Breast epithelium (tissue), 4 donors: ENCODE results near the gene PRKCE. TPM values are rescaled to one million over a fixed set of nuclear protein-coding genes. Genes with fewer than 3 reads are reported as not detected.

Experiments used
- DNase-seq, 2 donors: peaks; one replicate each; pipeline ENCODE4 v3.0.0-alpha.2; 2019; ENCODE audit warnings: low spot score in 2 of 2
- H3K27ac ChIP-seq, 2 donors: fragments of 200-600 bp; sonication (generic) in 1 of 2; one replicate each; pipeline ENCODE4 v1.5.1; 2016 to 2019; ENCODE audit warnings: mild to moderate bottlenecking in 1 of 2
- H3K27me3 ChIP-seq, 2 donors: fragments of 200-600 bp; sonication (generic) in 1 of 2; one replicate each; pipeline versions ENCODE4 v1.5.1 to v1.6.0; 2017 to 2019; ENCODE audit warnings: control low read depth in 1 of 2, mild to moderate bottlenecking in 1 of 2
- H3K36me3 ChIP-seq: fragments of 200-600 bp; one replicate; pipeline ENCODE4 v1.5.1; 2019
- H3K4me1 ChIP-seq, 2 donors: fragments of 200-600 bp; sonication (generic); one replicate each; pipeline ENCODE4 v1.5.1; 2016 to 2019; ENCODE audit warnings: control low read depth in 1 of 2
- H3K4me3 ChIP-seq, 3 donors: fragments of 200-600 bp; sonication (generic); 1 replicate in 2 of 3; 2 replicates in 1 of 3; pipeline ENCODE4 v1.5.1; 2016 to 2019; ENCODE audit warnings: mild to moderate bottlenecking in 3 of 3, moderate library complexity in 2 of 3
- H3K9me3 ChIP-seq, 2 donors: fragments of 200-600 bp; sonication (generic) in 1 of 2; one replicate each; pipeline ENCODE4 v1.5.1; 2016 to 2019; ENCODE audit warnings: control low read depth in 1 of 2
- CTCF ChIP-seq, 3 donors: fragments of 450-650 bp; IDR thresholded peaks; one replicate each; pipeline ENCODE4 v1.5.1; 2016 to 2017; ENCODE audit warnings: antibody characterized with exemption in 3 of 3, mild to moderate bottlenecking in 3 of 3, moderate library complexity in 3 of 3
- POLR2A ChIP-seq: fragments of 450-650 bp; IDR thresholded peaks from one replicate; pipeline ENCODE4 v1.6.1; 2016; ENCODE audit warnings: antibody characterized with exemption, mild to moderate bottlenecking, moderate library complexity
- POLR2AphosphoS5 ChIP-seq, 3 donors: sonication (generic); formaldehyde crosslinking; IDR thresholded peaks; one replicate each; pipeline ENCODE4 v1.6.1; 2017; ENCODE audit warnings: antibody characterized with exemption in 3 of 3
- intact Hi-C: fragments of 100-400 bp; cut with DNase I; formaldehyde crosslinking; loops from one replicate; pipeline ENCODE4 v1.15.1; 2023; ENCODE audit warnings: low total_unique reads
- total RNA-seq, 3 donors: library from RNA; depleted of rRNA; stranded (reverse); fragments of >200 nt; gene quantifications; one replicate each; pipeline ENCODE4 v1.1.0, GENCODE V29; 2016

Gene PRKCE
- total RNA-seq, 3 donors from 2014 or later = 20.6 to 34.0 (median 23.6) TPM

DNA sequence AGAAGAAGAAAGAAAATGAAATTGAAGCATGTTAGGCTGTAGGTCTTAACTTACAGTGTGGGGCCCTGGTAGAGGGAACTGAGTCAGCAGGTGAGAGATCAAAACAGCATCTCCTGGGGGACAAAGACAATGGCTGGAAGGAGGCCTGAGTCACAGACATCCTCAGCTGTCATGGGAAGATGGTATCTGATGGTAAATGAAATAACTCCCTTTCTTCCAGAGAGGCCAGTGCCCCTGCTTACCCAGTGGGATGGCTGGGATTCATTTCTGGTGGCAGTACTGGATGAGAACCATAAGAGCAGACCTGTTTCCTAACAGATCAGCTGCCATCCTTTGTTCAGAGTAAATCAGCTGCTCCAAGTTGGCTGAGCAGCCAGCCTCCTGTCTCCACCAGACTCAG is 394.4 kb downstream of the PRKCE start:
- no peaks in the 10 kb centered on the region for H3K36me3 ChIP-seq
- no peak overlapping the region for H3K27ac ChIP-seq
- TF ChIP-seq CTCF (IDR thresholded peaks at IDR 0.05) (no peak), POLR2AphosphoS5 (IDR thresholded peaks at IDR 0.05) (no peak), POLR2A (no peak)
- H3K4me3 ChIP-seq = no peak overlapping the region
- no peak for DNase-seq
- no peaks in the 10 kb centered on the region for H3K9me3 ChIP-seq
- intact Hi-C loops = no loop called here
- H3K4me1 ChIP-seq = no peaks in the 10 kb centered on the region
- no peaks in the 10 kb centered on the region for H3K27me3 ChIP-seq

GRCh38 chr2:46047290-46047689 is 395.8 kb downstream of the PRKCE start:
- Histone ChIP-seq H3K36me3 (no peaks in the 10 kb centered on the region), H3K27ac (no peak overlapping the region), H3K27me3 (no peaks in the 10 kb centered on the region), H3K4me3 (no peak overlapping the region), H3K9me3 (no peaks in the 10 kb centered on the region), H3K4me1 (no peaks in the 10 kb centered on the region)
- no peak for DNase-seq
- TF ChIP-seq CTCF (IDR thresholded peaks at IDR 0.05) = no peak
- no peak for TF ChIP-seq POLR2A
- no peak for TF ChIP-seq POLR2AphosphoS5 (IDR thresholded peaks at IDR 0.05)
- intact Hi-C loops = no loop called here

DNA sequence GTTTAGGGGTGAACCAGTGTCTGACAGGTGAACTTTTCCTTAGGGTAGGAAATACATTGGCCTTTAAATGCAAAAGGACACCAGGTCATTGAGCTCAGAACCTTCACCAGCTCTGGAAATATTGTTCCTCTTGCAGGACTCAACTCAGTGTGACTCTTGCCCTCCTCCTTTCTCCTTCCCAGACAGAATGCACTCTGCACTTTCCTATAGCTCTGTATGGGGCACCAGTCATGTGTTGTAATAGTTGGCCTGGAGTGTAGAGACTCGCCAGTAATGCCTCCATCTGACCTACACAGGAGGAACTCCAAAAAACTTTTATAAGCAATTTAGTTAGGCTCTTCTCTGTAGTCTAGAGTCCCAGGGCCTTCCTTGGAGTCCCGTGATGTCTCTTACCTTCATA is 397.2 kb downstream of the PRKCE start:
- intact Hi-C loops = no loop called here
- Histone ChIP-seq H3K4me3 (no peak overlapping the region), H3K27me3 (no peaks in the 10 kb centered on the region), H3K4me1 (no peaks in the 10 kb centered on the region), H3K9me3 (no peaks in the 10 kb centered on the region), H3K36me3 (no peaks in the 10 kb centered on the region), H3K27ac (no peak overlapping the region)
- TF ChIP-seq POLR2AphosphoS5 (IDR thresholded peaks at IDR 0.05) (no peak), POLR2A (no peak), CTCF (IDR thresholded peaks at IDR 0.05) (no peak)
- no peak for DNase-seq

GRCh38 chr2:46050027-46050426 is 398.6 kb downstream of the PRKCE start:
- no peak overlapping the region for H3K27ac ChIP-seq
- no peak for DNase-seq
- no peaks in the 10 kb centered on the region for H3K36me3 ChIP-seq
- intact Hi-C loops = no loop called here
- no peak overlapping the region for H3K4me3 ChIP-seq
- TF ChIP-seq POLR2A = no peak
- no peak for TF ChIP-seq POLR2AphosphoS5 (IDR thresholded peaks at IDR 0.05)
- no peak for TF ChIP-seq CTCF (IDR thresholded peaks at IDR 0.05)
- H3K4me1 ChIP-seq = no peaks in the 10 kb centered on the region
- no peaks in the 10 kb centered on the region for H3K27me3 ChIP-seq
- H3K9me3 ChIP-seq = no peaks in the 10 kb centered on the region

- Histone ChIP-seq H3K27me3 (no peaks in the 10 kb centered on the region), H3K36me3 (no peaks in the 10 kb centered on the region), H3K9me3 (no peaks in the 10 kb centered on the region), H3K4me1 (no peaks in the 10 kb centered on the region), H3K27ac (no peak overlapping the region), H3K4me3 (no peak overlapping the region)
- DNase-seq = no peak
- intact Hi-C loops = no loop called here
- no peak for TF ChIP-seq POLR2AphosphoS5 (IDR thresholded peaks at IDR 0.05)
- TF ChIP-seq CTCF (IDR thresholded peaks at IDR 0.05) = no peak
- no peak for TF ChIP-seq POLR2A
Observed at GRCh38 chr2:46050489-46050888, 399.0 kb downstream of the PRKCE start.
